ENCODE measurements around the gene FGF14. TPM values are rescaled to one million over a fixed set of nuclear protein-coding genes. Genes with fewer than 3 reads are reported as not detected.
"Not testable (repeated sequence)": the region's sequence is repeated elsewhere in the genome, so short reads cannot be mapped to it uniquely, and the experiment has no call there.

Gene FGF14
- total and polyA plus RNA-seq, 2 of the 4 experiments (the other 2 are of a cell fraction), result under 0.01 TPM; not detected in 1

- dilution Hi-C loops (cut with HindIII; ENCODE audit: low sequenced_read_pairs, unreplicated experiment), result no loop called here
- DNase-seq, result no peak
- no peaks in the 10 kb centered on the region for H4K20me1 ChIP-seq (ENCODE audit: insufficient read depth, low read length)
- no peak overlapping the region for H3K27ac ChIP-seq (ENCODE audit: insufficient read depth, low read length)
- no peak overlapping the region for H3K4ac ChIP-seq (ENCODE audit: low read depth, low read length)
- H3K23ac ChIP-seq (ENCODE audit: low read depth, low read length), result no peak overlapping the region
- no peak overlapping the region for H2BK15ac ChIP-seq (ENCODE audit: low read depth, low read length)
- H3K79me1 ChIP-seq (ENCODE audit: low read depth in 1 of 2, low read length in 2 of 2), result no peaks in the 10 kb centered on the region
- no peak overlapping the region for H2BK20ac ChIP-seq (ENCODE audit: low read depth, low read length)
- intact Hi-C loops (cut with micrococcal nuclease), result no loop called here
- no peak overlapping the region for H3K4me3 ChIP-seq (ENCODE audit: insufficient read depth, low read depth, low read length)
- no peak overlapping the region for H3K9ac ChIP-seq (ENCODE audit: low read depth, low read length)
- no peak overlapping the region for H3K56ac ChIP-seq (ENCODE audit: extremely low read depth, insufficient read depth, low read length)
- H4K5ac ChIP-seq (ENCODE audit: low read depth, low read length), result no peak overlapping the region
- no peak overlapping the region for H2AK5ac ChIP-seq (ENCODE audit: low read depth, low read length)
- H4K91ac ChIP-seq (ENCODE audit: insufficient read depth, low read depth, low read length), result no peak overlapping the region
- no peak for TF ChIP-seq POLR2A (IDR thresholded peaks at IDR 0.05; ENCODE audit: low read depth, low read length)
- TF ChIP-seq USF2 (IDR thresholded peaks at IDR 0.05; ENCODE audit: low read depth, low read length), result no peak
- no peak for TF ChIP-seq FOS (IDR thresholded peaks at IDR 0.05; ENCODE audit: low read depth, low read length)
- no peak for TF ChIP-seq MAZ (IDR thresholded peaks at IDR 0.05; ENCODE audit: borderline replicate concordance, low read depth, low read length)
- TF ChIP-seq MXI1 (IDR thresholded peaks at IDR 0.05; ENCODE audit: borderline replicate concordance, low read depth, low read length), result no peak
- TF ChIP-seq BHLHE40 (IDR thresholded peaks at IDR 0.05; ENCODE audit: low read depth, low read length), result no peak
- no peak for TF ChIP-seq MAFK (IDR thresholded peaks at IDR 0.05; ENCODE audit: low read depth, low read length)
- TF ChIP-seq RAD21 (IDR thresholded peaks at IDR 0.05; ENCODE audit: low read length), result no peak
- TF ChIP-seq SMC3 (IDR thresholded peaks at IDR 0.05; ENCODE audit: low read depth, low read length), result no peak
- TF ChIP-seq NFE2L2 (IDR thresholded peaks at IDR 0.05; ENCODE audit: low read depth, low read length), result no peak
- ChIA-PET POLR2A (ENCODE audit: unreplicated experiment) (no interaction called here), CTCF (no interaction called here)
- H3K14ac ChIP-seq (replicated peaks; ENCODE audit: low read depth, low read length), result no peak overlapping the region
- no peak overlapping the region for H2BK120ac ChIP-seq (ENCODE audit: low read depth, low read length)
- no peak overlapping the region for H2BK5ac ChIP-seq (ENCODE audit: low read depth, low read length, poor library complexity, severe bottlenecking)
- WGBS, 2 experiments (ENCODE audit: extremely low coverage in 2 of 2, insufficient read length in 1 of 2), result 10% methylated on average over 4 of the region's 5 CpGs; no CpG with 5 or more reads in 1 of the 2 experiments
- ATAC-seq (ENCODE audit: low read depth), result no peak
- H2AK9ac ChIP-seq (replicated peaks; ENCODE audit: low read depth, low read length, poor library complexity), result no peak overlapping the region
- no peaks in the 10 kb centered on the region for H3K9me1 ChIP-seq (ENCODE audit: insufficient read depth, low read length)
- no peak overlapping the region for H4K8ac ChIP-seq (ENCODE audit: low read depth in 2 of 2, low read length in 2 of 2)
- H3K4me2 ChIP-seq (ENCODE audit: low read depth, low read length), result no peak overlapping the region
- BruUV-seq (replicated peaks), result no TSS peak
- H3K4me1 ChIP-seq (ENCODE audit: control insufficient read depth, insufficient read depth, low read length), result no peaks in the 10 kb centered on the region
- no peaks in the 10 kb centered on the region for H3K36me3 ChIP-seq (ENCODE audit: control insufficient read depth, insufficient read depth, low read length)
- H2AFZ ChIP-seq (replicated peaks; ENCODE audit: low read length, poor library complexity), result no peak overlapping the region
- no peaks in the 10 kb centered on the region for H3K27me3 ChIP-seq (ENCODE audit: control insufficient read depth, insufficient read depth, low read length)
- in situ Hi-C loops (cut with MboI; ENCODE audit: low sequenced_read_pairs), result no loop called here
- no peaks in the 10 kb centered on the region for H3K9me3 ChIP-seq (ENCODE audit: control insufficient read depth, insufficient read depth, low read length)
- H3K18ac ChIP-seq (ENCODE audit: low read depth, low read length), result no peak overlapping the region
Measured at GRCh38 chr13:102097708-102098107, 304.1 kb downstream of the FGF14 start.

DNA sequence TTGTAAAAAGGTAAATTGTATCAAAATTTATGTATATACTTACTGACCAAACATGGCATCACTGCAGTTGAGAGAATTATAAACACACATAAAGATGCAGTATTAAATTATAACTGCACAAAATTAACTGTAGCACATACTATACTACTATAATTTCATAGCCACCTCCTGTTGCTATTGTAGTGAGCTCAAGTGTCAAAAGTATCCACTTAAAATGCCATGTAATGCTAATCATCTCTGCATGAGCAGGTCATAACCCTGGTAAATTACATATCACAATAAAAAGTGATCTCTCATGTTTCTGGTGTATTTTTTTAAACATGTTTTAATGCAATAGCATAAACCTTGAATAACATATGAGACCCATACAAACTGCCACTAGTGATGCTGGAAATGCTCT, 308.6 kb downstream of the FGF14 start:
- DNase-seq; H3K4me2 ChIP-seq (ENCODE audit: low read depth, low read length); ATAC-seq (ENCODE audit: low read depth); H3K9ac ChIP-seq (ENCODE audit: low read depth, low read length); intact Hi-C loops (cut with micrococcal nuclease); H4K5ac ChIP-seq (ENCODE audit: low read depth, low read length); H4K20me1 ChIP-seq (ENCODE audit: insufficient read depth, low read length); H3K14ac ChIP-seq (replicated peaks; ENCODE audit: low read depth, low read length); H4K91ac ChIP-seq (ENCODE audit: insufficient read depth, low read depth, low read length); H3K23ac ChIP-seq (ENCODE audit: low read depth, low read length); H3K9me1 ChIP-seq (ENCODE audit: insufficient read depth, low read length); in situ Hi-C loops (cut with MboI; ENCODE audit: low sequenced_read_pairs); H3K4me1 ChIP-seq (ENCODE audit: control insufficient read depth, insufficient read depth, low read length); H3K4ac ChIP-seq (ENCODE audit: low read depth, low read length); POLR2A ChIA-PET (ENCODE audit: unreplicated experiment); H2AK5ac ChIP-seq (ENCODE audit: low read depth, low read length); H3K18ac ChIP-seq (ENCODE audit: low read depth, low read length); H2BK20ac ChIP-seq (ENCODE audit: low read depth, low read length); dilution Hi-C loops (cut with HindIII; ENCODE audit: low sequenced_read_pairs, unreplicated experiment); BruUV-seq (replicated peaks); H3K56ac ChIP-seq (ENCODE audit: extremely low read depth, insufficient read depth, low read length); CTCF ChIA-PET; H3K36me3 ChIP-seq (ENCODE audit: control insufficient read depth, insufficient read depth, low read length); H3K27me3 ChIP-seq (ENCODE audit: control insufficient read depth, insufficient read depth, low read length); H2BK120ac ChIP-seq (ENCODE audit: low read depth, low read length); H2AFZ ChIP-seq (replicated peaks; ENCODE audit: low read length, poor library complexity); H3K4me3 ChIP-seq (ENCODE audit: insufficient read depth, low read depth, low read length); H4K8ac ChIP-seq (ENCODE audit: low read depth in 2 of 2, low read length in 2 of 2); H3K79me1 ChIP-seq (ENCODE audit: low read depth in 1 of 2, low read length in 2 of 2); H2BK15ac ChIP-seq (ENCODE audit: low read depth, low read length); H3K27ac ChIP-seq (ENCODE audit: insufficient read depth, low read length); H3K9me3 ChIP-seq (ENCODE audit: control insufficient read depth, insufficient read depth, low read length); H2BK5ac ChIP-seq (ENCODE audit: low read depth, low read length, poor library complexity, severe bottlenecking); H2AK9ac ChIP-seq (replicated peaks; ENCODE audit: low read depth, low read length, poor library complexity): not testable (repeated sequence)

All from IMR-90 (cell line).